BLaER1 (cell line): ENCODE results near the gene OPN3.

Experiments
- H3K27ac ChIP-seq: shearing (Covaris generic); formaldehyde crosslinking; 2 replicates; pipeline ENCODE4 v1.8.1; 2022
- H3K27me3 ChIP-seq: shearing (Covaris generic); formaldehyde crosslinking; 2 replicates; pipeline ENCODE4 v1.8.1; 2022
- H3K36me3 ChIP-seq: shearing (Covaris generic); formaldehyde crosslinking; 2 replicates; pipeline ENCODE4 v1.8.1; 2022
- H3K4me1 ChIP-seq: shearing (Covaris generic); formaldehyde crosslinking; 2 replicates; pipeline ENCODE4 v1.8.1; 2022
- H3K4me2 ChIP-seq: shearing (Covaris generic); formaldehyde crosslinking; 2 replicates; pipeline ENCODE4 v1.8.1; 2022
- H3K4me3 ChIP-seq: shearing (Covaris generic); formaldehyde crosslinking; 2 replicates; pipeline ENCODE4 v1.8.1; 2022
- H3K9ac ChIP-seq: shearing (Covaris generic); formaldehyde crosslinking; 2 replicates; pipeline ENCODE4 v1.8.1; 2022
- H3K9me3 ChIP-seq: shearing (Covaris generic); formaldehyde crosslinking; 2 replicates; pipeline ENCODE4 v1.8.1; 2022
- H4K20me1 ChIP-seq: shearing (Covaris generic); formaldehyde crosslinking; 2 replicates; pipeline ENCODE4 v1.8.1; 2022
- Cebpa-rat ChIP-seq: shearing (Covaris generic); IDR thresholded peaks from 2 replicates; pipeline ENCODE4 v1.8.1; 2022

OPN3 gene

DNA sequence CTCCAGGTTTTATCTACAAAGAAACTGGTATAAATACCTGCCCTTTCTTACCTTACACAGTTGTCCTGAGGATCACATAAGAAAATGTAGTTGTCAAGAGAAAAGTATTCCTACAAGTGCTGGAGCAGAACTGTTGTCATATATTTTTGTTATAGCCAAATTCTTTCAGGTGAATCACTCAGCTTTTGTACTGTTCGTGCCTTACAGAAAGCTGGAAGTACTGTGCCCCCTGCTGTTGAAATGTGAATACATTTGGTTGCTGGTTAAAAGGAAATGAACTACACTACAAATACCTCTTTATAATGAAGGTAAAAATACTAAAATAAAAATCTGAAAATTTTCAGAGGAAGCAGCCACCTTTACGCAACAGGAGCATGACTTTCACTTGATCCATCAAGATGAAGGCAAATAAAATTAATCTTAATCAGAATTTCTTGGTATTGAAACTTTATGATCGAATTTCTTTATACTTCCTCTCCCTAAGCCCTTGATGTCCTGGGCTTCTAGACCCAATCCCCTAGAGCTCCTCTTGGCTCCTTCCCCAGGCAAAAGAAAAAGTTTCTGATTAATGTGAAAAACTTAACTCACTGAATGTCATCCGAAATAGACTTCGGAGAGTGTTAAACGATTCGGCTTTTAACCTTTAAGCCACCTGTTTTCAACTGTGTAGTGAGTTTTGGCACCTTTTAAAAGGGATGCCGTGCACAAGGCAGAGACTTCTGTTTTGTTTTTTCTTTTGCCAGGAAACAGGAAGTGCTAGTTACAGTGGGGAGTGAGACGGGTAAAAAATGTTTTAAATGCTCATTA lies 12.5 kb downstream of the OPN3 start:
- no peaks in the 10 kb centered on the region for H3K9me3 ChIP-seq
- peak overlapping the region; percentile 46 for H3K4me3 ChIP-seq
- TF ChIP-seq Cebpa-rat = no peak
- H4K20me1 ChIP-seq = 0 out of 2 replicates have a peak, but pooled peaks cover 5% of the 10 kb centered on the region
- 0 out of 2 replicates have a peak overlapping the region, but pooled peaks have one; percentile 26 for H3K9ac ChIP-seq
- H3K27ac ChIP-seq = peak overlapping the region; percentile 6; the same call in 1 of the 2 replicates
- peaks cover 32% of the 10 kb centered on the region for H3K36me3 ChIP-seq
- peaks cover 54% of the 10 kb centered on the region for H3K4me1 ChIP-seq
- H3K4me2 ChIP-seq = peak overlapping the region; percentile 66
- no peaks in the 10 kb centered on the region for H3K27me3 ChIP-seq

- Histone ChIP-seq H3K4me3 (no peak overlapping the region), H3K36me3 (peaks cover 36% of the 10 kb centered on the region), H3K27ac (no peak overlapping the region), H3K9ac (no peak overlapping the region), H3K27me3 (no peaks in the 10 kb centered on the region), H3K4me1 (peaks cover 28% of the 10 kb centered on the region), H3K9me3 (no peaks in the 10 kb centered on the region), H3K4me2 (no peak overlapping the region), H4K20me1 (0 out of 2 replicates have a peak, but pooled peaks cover 5% of the 10 kb centered on the region)
- no peak for TF ChIP-seq Cebpa-rat
These were observed 15.2 kb downstream of the OPN3 start for GRCh38 chr1:241624935-241625334.

GRCh38 chr1:241622669-241623068 lies 17.5 kb downstream of the OPN3 start:
- no peak for TF ChIP-seq Cebpa-rat
- H3K4me3 ChIP-seq = no peak overlapping the region
- H3K9ac ChIP-seq = no peak overlapping the region
- H3K4me2 ChIP-seq = no peak overlapping the region
- H3K27ac ChIP-seq = no peak overlapping the region
- H4K20me1 ChIP-seq = 0 out of 2 replicates have a peak, but pooled peaks cover 4% of the 10 kb centered on the region
- no peaks in the 10 kb centered on the region for H3K9me3 ChIP-seq
- peaks cover 5% of the 10 kb centered on the region for H3K4me1 ChIP-seq
- H3K27me3 ChIP-seq = no peaks in the 10 kb centered on the region
- peaks cover 42% of the 10 kb centered on the region for H3K36me3 ChIP-seq

- Histone ChIP-seq H3K4me1 (no peaks in the 10 kb centered on the region), H3K27me3 (no peaks in the 10 kb centered on the region), H4K20me1 (no peaks in the 10 kb centered on the region), H3K36me3 (peaks cover 24% of the 10 kb centered on the region), H3K27ac (no peak overlapping the region), H3K9me3 (no peaks in the 10 kb centered on the region), H3K4me3 (no peak overlapping the region), H3K9ac (no peak overlapping the region), H3K4me2 (no peak overlapping the region)
- no peak for TF ChIP-seq Cebpa-rat
These were observed 22.7 kb downstream of the OPN3 start for GRCh38 chr1:241617426-241617825.

- Histone ChIP-seq H3K4me2 (no peak overlapping the region), H4K20me1 (0 out of 2 replicates have a peak, but pooled peaks cover under 1% of the 10 kb centered on the region), H3K27ac (no peak overlapping the region), H3K4me3 (no peak overlapping the region), H3K9ac (no peak overlapping the region), H3K27me3 (no peaks in the 10 kb centered on the region), H3K9me3 (no peaks in the 10 kb centered on the region), H3K4me1 (no peaks in the 10 kb centered on the region), H3K36me3 (peaks cover 14% of the 10 kb centered on the region)
- no peak for TF ChIP-seq Cebpa-rat
These were observed 24.9 kb downstream of the OPN3 start for GRCh38 chr1:241615043-241615974.

GRCh38 chr1:241614572-241614971 lies 25.6 kb downstream of the OPN3 start:
- Histone ChIP-seq H3K4me2 (no peak overlapping the region), H3K27ac (no peak overlapping the region), H3K27me3 (no peaks in the 10 kb centered on the region), H4K20me1 (peaks cover 7% of the 10 kb centered on the region; the same call in 1 of the 2 replicates), H3K9ac (no peak overlapping the region), H3K36me3 (peaks cover 18% of the 10 kb centered on the region), H3K4me3 (no peak overlapping the region), H3K9me3 (no peaks in the 10 kb centered on the region), H3K4me1 (no peaks in the 10 kb centered on the region)
- TF ChIP-seq Cebpa-rat = no peak

- Histone ChIP-seq H3K4me2 (no peak overlapping the region), H3K4me3 (no peak overlapping the region), H3K36me3 (peaks cover 18% of the 10 kb centered on the region), H3K9ac (no peak overlapping the region), H3K27ac (no peak overlapping the region), H3K9me3 (no peaks in the 10 kb centered on the region), H3K4me1 (no peaks in the 10 kb centered on the region), H3K27me3 (no peaks in the 10 kb centered on the region), H4K20me1 (peaks cover 12% of the 10 kb centered on the region; the same call in 1 of the 2 replicates)
- no peak for TF ChIP-seq Cebpa-rat
These were observed 26.0 kb downstream of the OPN3 start for GRCh38 chr1:241614144-241614543.

DNA sequence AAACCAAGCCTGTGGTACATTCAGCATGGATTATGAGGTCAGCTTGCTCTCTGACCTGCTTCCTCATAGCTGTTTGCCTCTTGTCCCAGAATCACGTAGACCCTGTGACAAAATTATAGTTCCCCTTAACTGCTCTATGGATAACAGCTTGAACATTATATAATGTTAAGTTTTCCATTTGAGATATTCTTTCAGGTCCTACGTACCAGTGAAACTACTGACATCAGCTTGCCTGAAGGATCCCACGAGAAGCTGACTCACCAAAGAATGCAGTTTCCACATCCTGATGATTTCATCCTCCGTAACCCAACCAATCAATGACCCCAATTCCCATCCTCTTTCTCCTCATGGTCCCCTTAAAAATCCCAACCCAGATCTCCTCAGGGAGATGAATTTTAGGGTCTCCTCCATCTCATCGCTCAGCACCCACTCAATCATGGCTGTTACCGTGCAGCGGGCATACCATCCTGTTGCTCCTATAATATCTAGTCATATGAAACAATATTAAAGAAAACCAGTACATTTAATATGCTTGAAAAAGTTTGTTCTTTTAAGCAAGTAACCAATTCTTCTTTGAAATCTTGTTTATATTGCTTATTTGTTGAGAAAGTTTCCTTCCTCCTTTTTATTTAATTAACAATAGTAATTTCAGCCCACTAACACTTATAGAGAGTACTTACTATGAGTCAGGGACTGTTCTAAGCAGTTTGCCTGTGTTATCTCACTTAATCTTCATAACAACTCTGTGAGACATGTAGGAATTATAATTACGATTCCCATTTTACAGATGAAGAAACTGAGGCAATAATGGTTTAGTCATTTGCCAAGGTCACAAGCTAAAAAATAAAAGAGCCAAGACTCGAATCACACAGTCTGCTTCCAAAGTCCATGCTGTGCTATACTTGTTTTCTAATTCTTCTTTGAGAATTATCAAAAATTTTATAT lies 27.4 kb downstream of the OPN3 start:
- H3K9me3 ChIP-seq = no peaks in the 10 kb centered on the region
- no peaks in the 10 kb centered on the region for H3K27me3 ChIP-seq
- no peaks in the 10 kb centered on the region for H3K4me1 ChIP-seq
- TF ChIP-seq Cebpa-rat = no peak
- no peak overlapping the region for H3K27ac ChIP-seq
- no peak overlapping the region for H3K4me2 ChIP-seq
- H3K9ac ChIP-seq = no peak overlapping the region
- no peak overlapping the region for H3K4me3 ChIP-seq
- H3K36me3 ChIP-seq = peaks cover 12% of the 10 kb centered on the region
- peaks cover 14% of the 10 kb centered on the region; the same call in 1 of the 2 replicates for H4K20me1 ChIP-seq

GRCh38 chr1:241611736-241612135 lies 28.4 kb downstream of the OPN3 start:
- Histone ChIP-seq H3K4me3 (no peak overlapping the region), H3K9ac (no peak overlapping the region), H3K36me3 (peaks cover 12% of the 10 kb centered on the region; the same call in 1 of the 2 replicates), H4K20me1 (peaks cover 14% of the 10 kb centered on the region; the same call in 1 of the 2 replicates), H3K9me3 (no peaks in the 10 kb centered on the region), H3K27ac (no peak overlapping the region), H3K27me3 (no peaks in the 10 kb centered on the region), H3K4me2 (no peak overlapping the region), H3K4me1 (no peaks in the 10 kb centered on the region)
- TF ChIP-seq Cebpa-rat = no peak
